ENCODE results near the gene ADGRL1.
"Not testable (repeated sequence)": the region's sequence is repeated elsewhere in the genome, so short reads cannot be mapped to it uniquely, and the experiment has no call there.

DNA sequence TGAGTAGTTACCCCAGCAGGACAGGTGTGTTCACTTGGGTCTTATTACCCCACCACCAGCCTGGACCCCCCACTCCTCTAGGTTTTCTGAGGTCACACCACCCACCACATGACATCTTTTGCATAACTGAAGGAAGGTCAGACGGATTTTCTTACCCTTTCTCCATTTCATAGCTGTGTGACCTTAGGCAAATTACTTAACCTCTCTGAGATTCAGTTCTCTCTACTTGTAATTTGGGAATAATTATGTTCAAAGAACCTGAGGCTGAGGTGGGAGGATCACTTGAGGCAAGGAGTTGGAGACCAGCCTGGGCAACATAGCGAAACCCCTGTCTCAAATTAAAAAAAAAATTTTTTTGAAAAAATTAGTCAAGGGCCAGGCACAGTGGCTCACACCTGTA, 43.9 kb upstream of the ADGRL1 start:
- TF ChIP-seq, protein P1, sequence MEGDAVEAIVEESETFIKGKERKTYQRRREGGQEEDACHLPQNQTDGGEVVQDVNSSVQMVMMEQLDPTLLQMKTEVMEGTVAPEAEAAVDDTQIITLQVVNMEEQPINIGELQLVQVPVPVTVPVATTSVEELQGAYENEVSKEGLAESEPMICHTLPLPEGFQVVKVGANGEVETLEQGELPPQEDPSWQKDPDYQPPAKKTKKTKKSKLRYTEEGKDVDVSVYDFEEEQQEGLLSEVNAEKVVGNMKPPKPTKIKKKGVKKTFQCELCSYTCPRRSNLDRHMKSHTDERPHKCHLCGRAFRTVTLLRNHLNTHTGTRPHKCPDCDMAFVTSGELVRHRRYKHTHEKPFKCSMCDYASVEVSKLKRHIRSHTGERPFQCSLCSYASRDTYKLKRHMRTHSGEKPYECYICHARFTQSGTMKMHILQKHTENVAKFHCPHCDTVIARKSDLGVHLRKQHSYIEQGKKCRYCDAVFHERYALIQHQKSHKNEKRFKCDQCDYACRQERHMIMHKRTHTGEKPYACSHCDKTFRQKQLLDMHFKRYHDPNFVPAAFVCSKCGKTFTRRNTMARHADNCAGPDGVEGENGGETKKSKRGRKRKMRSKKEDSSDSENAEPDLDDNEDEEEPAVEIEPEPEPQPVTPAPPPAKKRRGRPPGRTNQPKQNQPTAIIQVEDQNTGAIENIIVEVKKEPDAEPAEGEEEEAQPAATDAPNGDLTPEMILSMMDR (IDR thresholded peaks at IDR 0.05): not testable (repeated sequence)
- TF ChIP-seq POLR2AphosphoS5 (IDR thresholded peaks at IDR 0.05): not testable (repeated sequence)

Data from breast epithelium (tissue), 3 donors.